Measurements from ENCODE around the gene IGDCC3.

The IGDCC3 gene

DNA sequence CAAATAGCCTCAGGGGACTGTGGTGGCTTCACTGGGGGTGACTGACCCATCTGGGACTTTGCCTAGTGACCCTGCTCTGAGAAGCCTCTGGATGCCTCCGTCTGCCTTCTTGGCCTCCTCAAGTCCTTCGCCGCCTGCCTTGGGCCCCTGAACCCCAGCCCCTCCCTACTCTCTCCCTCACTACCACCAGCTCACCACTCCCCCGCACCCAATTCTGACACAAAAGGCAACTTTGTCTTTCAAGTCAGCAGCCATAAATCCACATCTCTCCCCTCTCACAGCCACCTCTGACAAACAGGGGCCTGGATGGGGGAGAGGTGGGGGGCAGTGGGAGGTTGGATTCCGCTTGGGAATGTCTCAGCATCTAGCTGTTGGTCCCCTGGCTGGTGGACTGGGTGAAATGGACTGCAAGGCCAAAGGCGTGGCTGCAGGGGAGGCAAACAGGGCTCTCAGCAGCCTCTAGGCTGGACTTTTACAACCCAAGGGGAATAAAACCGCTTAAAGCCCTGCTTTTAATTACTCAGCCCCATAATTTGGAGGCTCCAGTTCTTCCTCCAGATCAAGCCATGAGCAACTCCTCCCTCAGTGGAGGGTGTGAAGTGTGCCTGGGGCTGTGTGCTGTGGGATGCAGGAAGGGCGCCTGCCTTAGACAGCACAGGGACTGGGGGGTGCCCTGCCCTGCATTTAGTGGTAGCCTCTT lies 33.4 kb downstream of the IGDCC3 start:
- no peak for DNase-seq (ENCODE audit: low read depth in 2 of 2)

DNA sequence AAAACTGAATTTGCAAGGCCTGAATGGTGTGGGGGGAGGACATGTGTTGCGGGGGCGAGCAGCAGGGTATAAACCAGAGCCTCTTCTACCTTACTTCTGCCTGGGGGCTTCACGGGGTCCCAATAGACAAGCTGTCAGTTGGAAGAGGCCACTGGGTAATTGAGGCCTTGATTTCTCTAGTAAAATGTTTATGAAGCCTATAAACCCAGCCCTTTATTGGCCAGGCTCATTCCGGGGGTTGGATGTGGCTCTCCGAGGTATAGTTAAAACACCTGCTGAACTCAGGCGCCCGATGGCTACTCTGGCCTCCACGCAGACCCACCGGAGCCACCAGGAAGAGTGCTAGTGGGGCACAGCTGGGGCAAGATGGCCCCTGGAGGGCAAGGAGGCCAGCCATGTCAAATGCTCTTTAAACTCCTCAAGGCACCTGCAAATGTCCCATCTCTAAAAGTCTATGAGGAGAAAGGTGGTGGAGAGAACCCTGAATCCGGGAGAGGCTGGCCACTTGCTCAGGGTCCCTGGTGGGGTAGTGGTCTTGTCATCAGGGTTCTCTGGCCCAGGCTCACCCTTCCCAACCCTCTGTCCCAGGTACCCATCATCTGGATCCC lies 34.3 kb downstream of the IGDCC3 start:
- DNase-seq (ENCODE audit: low read depth in 2 of 2) = no peak

DNA sequence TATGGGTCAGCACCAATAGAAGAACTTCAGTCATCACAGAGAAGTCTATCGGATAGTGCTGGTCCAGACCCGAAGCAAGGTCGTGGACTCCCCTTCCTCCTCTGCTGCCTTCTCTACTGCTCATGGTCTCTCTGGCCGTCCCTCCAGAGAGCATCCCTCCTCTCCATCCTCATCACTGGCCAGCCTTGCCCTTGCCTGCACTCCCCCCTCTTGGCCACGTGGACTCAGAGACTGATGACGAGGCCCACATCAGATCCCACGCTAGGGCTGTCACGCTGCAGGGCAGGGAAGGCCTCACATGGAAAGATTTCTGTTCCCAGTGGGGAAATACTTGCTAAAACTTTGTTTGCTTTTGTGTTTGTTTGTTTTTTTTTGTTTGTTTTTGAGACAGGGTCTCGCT lies 35.3 kb downstream of the IGDCC3 start:
- DNase-seq (ENCODE audit: low read depth in 2 of 2) = no peak

DNA sequence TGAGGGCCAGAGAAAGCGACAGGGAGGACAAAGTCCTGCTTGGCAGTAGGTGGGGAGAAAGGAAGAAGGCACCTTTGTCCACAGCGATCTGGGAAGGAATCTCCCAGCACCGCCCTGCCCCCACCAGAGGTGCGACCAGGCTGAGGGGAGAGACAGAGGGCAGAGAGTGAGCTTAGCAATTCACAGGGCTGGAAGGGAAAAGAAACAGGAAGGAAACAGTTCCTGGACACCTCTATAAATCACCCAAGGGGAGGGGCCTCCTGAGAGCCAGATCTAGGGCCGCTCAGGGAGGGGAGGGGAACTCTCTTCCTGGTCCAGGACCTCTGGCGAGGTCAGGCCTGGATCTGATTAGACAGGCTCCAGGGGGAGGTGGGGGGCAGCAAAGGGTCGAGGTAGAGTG lies 37.9 kb downstream of the IGDCC3 start:
- no peak for DNase-seq (ENCODE audit: low read depth in 2 of 2)

DNA sequence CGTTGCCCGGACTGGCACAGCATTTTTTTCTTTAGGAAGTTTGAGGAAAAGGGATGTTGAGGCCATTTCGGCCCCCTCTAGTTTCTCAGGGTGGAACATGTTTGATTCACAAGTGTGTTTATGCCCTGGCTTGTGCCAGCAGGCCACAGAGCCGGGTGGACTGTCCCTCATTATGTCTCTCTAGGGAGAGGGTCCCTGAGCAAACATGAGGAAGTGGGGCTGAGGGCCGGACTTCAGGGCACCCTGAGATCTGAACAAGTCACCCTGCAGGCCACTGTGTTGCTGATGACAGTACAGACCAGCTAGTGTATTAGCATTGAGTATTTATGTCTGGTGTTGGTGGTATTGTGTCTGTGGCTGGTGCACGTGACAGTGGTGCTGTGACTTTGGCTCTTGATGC lies 38.4 kb downstream of the IGDCC3 start:
- no peak for DNase-seq (ENCODE audit: low read depth in 2 of 2)

DNA sequence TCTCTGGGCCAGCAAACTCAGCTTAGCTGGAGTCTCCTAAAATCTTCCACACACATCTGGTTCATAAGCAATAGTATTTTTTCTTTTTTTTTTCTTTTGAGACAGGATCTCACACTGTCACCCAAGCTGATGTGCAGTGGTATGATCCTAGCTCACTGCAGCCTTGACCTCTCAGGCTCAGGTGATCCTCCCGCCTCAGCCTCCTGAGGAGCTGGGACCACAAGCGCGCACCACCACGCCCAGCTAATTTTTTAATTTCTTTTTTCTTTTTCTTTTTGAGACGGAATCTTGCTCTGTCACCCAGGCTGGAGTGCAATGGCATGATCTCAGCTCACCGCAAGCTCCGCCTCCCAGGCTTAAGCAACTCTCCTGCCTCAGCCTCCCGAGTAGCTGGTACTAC lies 39.0 kb downstream of the IGDCC3 start:
- DNase-seq (ENCODE audit: low read depth in 2 of 2) = no peak

DNA sequence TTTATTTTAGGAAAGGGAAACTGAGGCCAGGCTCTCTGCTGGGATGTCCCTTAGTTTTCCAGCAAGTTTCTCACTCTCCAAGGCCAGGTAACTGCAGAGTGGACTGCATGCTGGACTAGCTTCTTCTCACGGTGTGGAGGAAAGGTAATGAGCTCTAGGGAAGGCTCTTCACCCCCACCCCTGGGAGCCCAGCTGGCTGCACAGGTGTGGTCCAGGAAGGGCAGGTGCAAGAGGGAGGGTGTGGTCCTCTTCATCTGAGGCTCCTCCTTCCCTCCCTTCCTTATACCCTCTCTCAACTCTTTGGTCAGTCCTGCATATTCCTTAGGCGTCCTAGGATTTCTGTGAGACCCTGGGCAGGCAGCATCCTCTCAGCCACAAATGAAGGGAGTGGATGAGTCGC lies 39.4 kb downstream of the IGDCC3 start:
- DNase-seq (ENCODE audit: low read depth in 2 of 2) = no peak

DNA sequence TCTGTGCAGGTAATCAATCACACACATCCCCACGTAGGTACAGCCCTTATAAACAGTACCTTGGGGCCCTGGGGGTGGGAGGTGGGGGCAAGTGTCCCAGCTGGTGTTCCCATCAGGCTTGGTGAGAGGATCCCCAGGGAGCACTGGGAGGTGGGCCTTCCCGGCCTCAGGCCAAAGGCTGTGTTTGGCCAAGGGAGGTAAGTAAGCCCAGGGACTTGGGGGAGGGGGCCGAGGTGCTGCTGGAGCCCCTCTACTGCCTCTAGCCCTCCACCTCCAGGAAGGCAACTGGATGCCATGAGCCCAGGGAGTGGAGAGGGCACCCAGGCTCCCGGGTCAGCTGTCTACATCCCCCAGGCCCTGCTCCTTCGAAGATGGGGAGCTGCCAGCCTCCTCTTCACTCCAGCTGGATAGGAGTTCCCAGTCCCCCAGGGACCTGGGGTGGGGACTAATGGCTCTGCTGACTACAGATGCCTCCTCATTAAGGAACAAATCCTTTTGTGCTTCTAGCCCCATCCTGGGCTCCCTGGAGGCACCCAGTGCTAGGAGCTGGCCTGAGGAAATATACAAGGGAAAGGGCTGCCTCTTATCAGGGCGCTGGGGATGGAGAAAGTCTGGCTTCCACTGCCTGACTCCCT lies 40.2 kb downstream of the IGDCC3 start:
- no peak for DNase-seq (ENCODE audit: low read depth in 2 of 2)

DNA sequence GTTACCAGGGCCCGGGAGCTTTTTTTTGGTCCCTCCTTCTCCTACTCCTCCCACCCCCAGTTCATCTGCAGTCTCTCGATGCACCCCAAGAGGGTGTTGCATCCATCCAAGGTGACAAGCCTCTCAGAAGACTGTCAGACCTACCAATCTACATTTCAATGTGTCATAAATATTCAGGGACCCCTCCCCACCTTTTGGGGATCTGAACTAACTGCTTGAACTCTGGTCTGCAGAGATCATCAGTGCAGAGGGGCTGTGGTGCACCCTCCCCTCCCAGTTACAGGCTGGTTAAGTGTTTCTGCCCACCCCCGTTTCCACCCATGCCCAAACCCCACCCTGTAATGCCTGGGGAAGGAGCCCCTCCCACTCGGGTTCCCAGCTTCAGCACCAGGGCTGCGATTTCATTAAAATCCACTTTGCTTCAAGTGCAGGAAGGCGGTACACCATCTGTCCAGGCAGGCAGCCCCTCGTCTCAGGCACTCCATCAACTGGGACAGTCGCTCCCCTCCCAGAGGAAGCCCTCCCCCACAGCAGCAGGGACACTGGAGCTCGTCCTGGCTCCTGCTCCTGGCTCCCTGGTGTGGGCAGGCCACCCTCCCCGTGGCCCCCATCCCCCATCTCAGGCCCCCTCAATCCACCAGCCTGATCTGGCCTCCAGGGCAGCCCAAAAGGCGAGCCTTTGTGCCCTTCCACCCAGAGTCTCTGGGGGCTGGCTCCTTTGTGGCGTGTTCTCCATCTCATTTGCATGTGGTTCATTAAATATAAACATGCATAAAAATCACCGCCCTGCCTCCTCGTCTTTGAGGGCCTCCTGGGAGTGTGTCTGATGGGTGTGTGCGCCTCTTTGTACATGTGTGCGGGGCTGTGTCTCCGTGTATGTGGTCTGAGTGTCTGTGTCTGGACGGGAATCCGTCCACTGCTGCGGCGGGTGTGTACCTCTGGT lies 41.0 kb downstream of the IGDCC3 start:
- no peak for DNase-seq (ENCODE audit: low read depth in 2 of 2)

DNA sequence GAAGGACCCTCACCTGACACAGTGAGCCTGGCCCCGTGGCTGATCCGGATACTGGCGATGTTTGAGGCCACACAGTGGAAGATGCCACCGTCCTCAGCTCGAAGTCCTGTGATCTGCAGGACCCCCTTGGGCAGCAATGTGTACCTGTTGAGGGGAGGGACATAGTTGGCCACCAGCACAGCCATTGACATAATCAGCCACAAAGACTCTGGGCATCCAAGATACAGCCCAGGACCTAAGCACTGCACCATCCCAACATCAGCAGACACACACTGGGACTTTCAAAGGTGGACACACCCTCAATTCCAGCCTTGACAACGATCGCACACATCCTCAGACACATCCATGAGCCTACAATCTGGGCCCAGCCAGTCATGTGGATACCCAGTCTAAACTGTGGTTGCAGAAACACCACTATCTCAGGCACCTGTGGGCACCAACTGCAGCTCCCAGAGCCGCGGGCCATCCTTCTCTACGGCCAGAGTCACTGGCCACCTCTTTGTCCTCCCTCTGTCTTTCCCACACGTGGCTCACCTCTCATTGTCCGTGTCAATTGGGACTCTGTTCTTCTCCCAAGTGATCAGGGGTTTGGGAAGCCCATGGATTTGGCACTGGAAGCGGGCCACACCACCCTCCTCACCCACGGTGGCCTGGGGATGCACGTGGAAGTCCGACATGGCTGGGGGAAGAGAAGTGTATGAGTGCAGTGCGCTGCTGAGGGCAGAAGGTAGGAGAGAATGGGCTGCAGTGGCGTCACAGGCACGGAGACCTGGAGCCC lies 42.3 kb downstream of the IGDCC3 start:
- no peak for DNase-seq (ENCODE audit: low read depth in 2 of 2)

DNA sequence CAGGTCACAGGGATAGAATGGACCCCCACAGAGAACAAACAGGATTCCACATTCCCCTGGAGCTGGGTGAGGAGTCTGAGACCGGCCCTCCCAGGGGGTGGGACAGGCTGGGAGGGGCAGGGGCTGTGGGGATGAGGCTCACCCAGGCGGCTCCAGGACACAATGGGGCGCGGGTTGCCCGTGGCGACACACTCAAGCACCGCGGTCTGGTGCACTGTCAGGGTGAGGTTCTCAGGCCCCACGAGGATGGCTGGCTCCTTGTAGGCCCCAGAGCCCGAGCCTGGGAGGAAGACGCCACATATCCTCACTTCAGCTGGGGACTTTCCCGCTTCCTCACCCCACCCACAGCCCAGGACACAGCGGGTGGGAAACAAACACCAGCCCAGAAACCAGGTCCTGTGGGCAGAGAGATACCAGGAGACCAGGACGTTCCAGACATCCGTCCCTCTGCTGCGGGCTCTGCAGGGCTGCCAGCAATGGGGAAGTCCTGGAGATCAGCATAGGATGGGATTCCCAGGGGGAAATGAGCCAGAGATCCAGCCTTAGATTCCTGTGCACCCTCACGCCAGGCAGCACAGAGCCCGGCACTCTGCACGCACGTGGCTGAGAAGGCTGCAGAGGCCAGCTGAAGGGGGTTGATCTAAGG lies 43.1 kb downstream of the IGDCC3 start:
- DNase-seq (ENCODE audit: low read depth in 2 of 2) = no peak

DNA sequence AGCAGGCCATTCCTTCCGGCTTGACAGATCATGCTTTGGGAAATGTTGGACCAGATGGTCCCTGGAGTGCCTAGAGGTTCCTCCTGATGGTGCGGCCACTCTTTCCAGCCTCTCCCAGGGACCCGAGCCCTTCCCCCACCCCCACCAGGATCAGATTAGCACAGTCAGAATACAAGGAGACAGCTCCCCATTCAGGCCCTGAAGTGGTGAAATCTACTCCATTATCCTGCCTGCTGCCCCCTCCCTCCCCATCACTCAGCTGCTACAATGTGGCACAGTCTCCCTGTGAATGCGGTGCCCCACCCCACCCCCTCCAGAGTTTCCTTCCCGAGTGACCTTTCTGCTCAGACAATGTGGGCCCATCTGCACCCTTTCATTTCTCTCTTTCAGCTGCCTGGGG lies 43.9 kb downstream of the IGDCC3 start:
- no peak for DNase-seq (ENCODE audit: low read depth in 2 of 2)

DNA sequence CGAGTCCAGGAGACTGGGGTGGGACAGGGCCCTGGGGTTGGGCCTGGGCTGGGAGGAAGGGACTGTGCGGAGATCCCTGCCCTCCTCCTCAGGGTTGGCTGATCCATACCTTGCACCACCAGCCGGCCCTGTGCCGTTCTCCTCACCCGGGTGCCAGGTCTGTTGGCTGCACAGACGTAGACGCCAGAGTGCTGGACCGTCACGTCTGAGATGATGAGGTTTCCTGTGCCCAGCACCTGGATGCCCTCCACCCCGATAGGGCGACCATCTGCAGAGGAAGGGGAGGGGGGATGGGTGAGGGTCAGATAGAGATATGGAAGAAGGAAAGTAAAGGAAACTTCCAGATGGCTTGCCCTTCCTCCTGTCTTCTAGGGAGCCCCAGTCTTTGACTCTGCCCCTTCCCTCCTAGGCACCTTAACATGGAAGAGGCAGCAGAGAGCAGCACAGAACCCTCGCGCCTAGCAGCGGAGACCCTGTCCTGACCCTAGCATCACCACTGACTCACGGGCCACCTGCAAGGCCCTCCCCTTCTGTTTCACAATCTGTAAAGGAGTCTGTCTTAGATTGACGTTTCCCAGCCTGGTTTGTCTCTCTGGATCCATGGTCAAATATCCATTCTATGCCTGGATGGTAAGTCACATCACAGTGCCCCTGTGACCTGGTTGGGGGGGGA lies 44.5 kb downstream of the IGDCC3 start:
- no peak for DNase-seq (ENCODE audit: low read depth in 2 of 2)

DNA sequence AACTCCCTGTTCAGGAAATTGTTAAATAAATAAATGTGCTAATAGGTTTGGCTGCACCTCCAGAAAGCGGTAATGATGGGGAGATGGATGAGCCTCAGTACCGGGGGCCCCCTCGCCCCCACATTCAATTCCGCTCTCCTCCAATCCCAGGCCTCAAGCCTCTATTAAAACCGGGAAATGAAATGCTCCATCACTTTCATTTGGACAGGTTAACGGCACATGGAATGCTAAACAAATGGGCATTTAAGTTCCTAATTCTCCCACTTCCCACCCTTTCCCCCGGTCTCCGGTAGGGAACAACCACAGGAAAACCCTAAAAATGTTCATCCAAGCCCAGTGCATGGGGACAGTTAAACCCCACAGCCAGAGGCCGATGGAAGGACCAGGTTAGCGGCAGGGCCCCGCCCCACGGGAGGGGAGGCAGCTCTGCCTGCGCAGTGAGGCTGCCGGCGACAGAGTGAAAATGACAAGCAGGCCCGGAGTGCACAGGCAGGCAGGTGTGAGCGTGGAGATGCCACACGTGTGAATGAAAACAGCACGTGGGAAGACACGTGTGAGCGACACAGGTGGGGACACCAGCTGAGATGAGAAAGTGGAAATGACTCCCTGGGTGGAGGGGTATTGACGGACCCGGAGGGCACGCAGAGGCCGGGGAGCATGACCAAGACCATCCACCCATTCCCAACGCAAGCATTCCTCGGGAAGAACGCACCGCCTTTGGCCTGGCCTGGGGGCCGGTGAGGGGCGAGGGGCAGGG lies 45.2 kb downstream of the IGDCC3 start:
- no peak for DNase-seq (ENCODE audit: low read depth in 2 of 2)

DNA sequence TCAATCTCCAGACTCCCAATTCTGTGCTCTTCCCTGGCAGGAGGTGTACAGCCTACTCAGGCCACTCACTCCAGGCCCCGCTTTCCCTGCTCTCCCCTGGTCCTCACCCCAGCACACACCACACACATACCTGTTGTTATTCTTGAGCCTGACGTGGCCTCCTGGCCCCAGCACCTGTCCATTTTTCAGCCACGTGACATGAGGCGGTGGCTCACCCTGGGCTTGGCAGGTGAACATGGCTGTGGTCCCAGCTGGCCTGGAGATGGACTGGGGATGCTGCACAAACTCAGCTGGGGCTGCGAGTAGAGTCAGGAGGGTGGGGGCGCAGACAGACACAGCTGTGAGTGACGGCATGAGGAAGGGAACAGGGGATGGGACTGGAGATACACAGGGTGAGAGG lies 46.0 kb downstream of the IGDCC3 start:
- no peak for DNase-seq (ENCODE audit: low read depth in 2 of 2)

DNA sequence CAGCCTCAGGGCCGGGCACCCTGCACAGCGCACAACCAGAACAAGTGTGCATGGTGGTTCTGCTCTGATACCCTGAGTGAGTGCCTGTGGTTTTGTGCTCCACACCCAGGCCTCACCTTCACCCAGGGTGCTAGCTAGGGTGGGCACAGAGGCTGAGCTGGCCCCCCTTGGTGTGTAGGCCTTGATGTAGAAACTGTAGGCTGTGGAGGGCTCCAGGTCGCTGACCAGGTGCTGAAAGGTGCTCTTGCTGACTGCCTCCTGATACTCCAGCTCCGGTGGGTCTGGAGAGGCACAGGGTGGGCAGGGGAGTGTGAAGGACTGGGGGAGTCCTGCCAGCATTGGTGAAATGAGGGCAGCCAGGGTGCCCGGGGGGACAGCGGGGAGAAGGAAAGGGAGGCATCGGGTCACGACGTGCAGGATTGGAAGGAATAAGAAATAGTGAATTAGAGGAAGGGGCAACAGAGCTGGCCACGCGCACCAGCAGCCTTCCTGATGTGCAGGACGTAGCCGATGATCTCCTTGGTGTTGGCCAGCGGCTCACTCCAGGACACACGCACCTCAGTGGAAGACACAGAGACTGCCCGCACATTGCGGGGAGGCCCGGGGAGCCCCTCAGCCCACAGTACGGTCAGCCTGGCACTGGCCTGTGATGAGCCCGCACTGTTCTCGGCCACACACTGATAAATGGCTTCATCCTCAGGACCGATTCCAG lies 46.7 kb downstream of the IGDCC3 start:
- no peak for DNase-seq (ENCODE audit: low read depth in 2 of 2)

DNA sequence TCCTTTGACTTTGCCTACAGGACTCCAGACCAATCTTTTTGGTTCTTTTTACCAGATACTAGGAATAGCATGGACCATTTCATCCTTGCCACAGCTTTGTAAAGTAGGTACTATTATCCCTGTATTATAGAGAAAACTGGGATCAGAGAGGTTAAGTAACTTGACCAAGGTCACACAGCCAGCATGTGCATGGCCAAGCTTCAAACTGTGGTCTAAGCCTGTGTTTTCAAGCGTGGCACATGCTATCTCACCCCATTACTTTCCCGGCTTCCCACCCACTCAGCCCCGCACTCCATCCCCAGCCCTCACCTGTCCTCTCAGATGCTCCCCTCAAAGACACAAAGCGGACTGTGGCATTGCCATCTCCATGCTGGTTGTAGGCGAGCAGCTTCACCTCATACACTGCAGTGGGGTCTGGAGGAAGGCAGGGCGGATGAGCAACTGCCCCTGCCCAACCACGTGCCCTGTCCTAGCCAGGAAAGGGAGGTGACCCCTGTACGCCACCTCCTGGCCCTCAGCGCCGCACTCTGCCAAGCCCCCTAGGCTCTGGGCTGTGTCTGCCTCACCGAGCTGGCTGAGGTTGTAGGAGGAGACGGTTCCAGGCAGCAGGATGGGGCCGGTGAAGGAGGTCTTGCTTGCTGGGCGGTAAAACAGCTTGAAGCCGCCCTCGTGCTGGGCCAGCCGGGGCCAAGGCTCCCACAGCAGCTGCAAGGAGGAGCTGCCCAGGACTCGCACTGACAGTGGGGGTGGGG lies 47.6 kb downstream of the IGDCC3 start:
- no peak for DNase-seq (ENCODE audit: low read depth in 2 of 2)

DNA sequence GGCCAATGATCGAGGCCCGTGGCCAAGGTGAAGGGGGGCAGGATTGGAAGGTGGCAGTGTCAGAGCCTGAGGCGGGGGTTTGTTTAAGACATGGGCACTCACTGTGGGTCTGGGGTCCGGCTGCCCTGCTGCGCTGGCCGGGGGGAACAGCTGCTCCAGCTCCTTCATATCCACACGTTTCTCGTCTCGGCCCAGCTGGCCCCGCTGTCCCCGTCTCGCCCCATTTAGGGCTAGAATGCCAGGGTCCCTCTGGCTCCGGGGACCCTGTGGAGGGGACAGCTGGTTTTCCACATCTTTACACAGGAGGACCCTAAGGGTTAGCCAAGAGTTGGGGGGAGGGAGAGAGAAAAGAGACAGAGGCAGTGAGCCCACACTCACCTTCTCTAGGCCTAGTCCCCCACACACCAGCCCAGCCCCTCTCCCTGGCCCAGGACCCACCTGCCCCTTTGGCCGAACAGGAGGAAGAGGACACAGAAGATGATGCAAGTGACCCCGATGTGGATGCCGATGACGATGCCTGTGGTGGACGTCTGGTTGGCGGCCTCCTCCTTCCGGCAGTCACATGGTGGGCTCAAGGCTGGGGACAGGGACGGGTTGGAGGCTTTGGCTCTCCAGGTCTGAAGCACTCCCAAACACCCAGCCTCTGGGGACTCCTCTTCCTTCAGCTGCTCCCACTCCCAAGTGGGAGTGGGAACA lies 48.4 kb downstream of the IGDCC3 start:
- no peak for DNase-seq (ENCODE audit: low read depth in 2 of 2)
